Measurements from ENCODE around the gene BEND3.

Gene BEND3

DNA sequence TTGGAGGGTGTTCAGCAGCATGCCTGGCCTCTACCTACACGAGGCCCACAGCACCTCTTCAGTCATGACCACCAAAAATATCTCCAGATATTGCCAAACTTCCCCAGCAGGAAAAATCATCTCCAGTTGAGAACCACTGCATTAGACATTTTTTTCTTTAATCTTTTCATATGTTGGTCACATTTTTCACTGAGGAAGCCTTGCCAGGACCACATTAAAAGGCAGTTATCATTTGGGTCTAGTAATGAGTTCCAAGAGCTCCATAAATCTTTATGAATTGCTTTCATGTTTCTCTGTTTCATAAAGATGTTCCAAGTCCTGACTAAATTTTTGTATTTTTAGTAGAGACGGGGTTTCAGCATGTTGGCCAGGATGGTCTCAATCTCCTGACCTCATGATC, 58.5 kb downstream of the BEND3 start:
- no peaks in the 10 kb centered on the region for H3K79me2 ChIP-seq (ENCODE audit: low read length)
- no peak overlapping the region for H3K27ac ChIP-seq (ENCODE audit: low read length)
- H3K4me2 ChIP-seq (ENCODE audit: low read length): no peak overlapping the region
- no peak overlapping the region for H2AFZ ChIP-seq (ENCODE audit: low read depth, low read length)
- H3K4me1 ChIP-seq (ENCODE audit: low read length): no peaks in the 10 kb centered on the region
- no peaks in the 10 kb centered on the region for H3K9me3 ChIP-seq (ENCODE audit: insufficient read depth, low read length)
- H3K4me3 ChIP-seq (ENCODE audit: low read length): no peak overlapping the region
- no peaks in the 10 kb centered on the region for H3K36me3 ChIP-seq (replicated peaks; ENCODE audit: low read depth, low read length)
- no peak for TF ChIP-seq EZH2phosphoT487 (IDR thresholded peaks at IDR 0.05; ENCODE audit: low read depth)
- TF ChIP-seq CTCF (IDR thresholded peaks at IDR 0.05; ENCODE audit: low read depth, low read length): no peak
- no peaks in the 10 kb centered on the region for H4K20me1 ChIP-seq (ENCODE audit: insufficient read depth, low read length)
- H3K9ac ChIP-seq (ENCODE audit: low read length): no peak overlapping the region
- H3K27me3 ChIP-seq (ENCODE audit: low read depth, low read length): no peaks in the 10 kb centered on the region

DNA sequence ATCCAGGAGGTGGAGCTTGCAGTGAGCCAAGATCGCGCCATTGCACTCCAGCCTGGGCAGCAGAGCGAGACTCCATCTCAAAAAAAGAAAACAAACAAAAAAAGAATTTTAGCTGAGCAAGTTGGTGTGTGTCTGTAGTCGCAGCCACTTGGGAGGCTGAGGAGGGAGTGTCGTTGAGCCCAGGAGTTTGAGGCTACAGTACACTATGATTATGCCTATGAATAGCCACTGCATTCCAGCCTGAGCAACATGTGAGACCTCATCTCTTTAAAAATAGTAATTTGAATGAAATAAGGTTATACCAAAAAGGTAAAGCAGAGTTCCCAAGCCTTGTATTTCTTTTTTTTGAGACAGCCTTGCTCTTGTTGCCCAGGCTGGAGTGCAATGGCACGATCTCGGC, 67.5 kb downstream of the BEND3 start:
- Histone ChIP-seq H3K79me2 (ENCODE audit: low read length) (no peaks in the 10 kb centered on the region), H3K27me3 (ENCODE audit: low read depth, low read length) (no peaks in the 10 kb centered on the region), H4K20me1 (ENCODE audit: insufficient read depth, low read length) (no peaks in the 10 kb centered on the region), H3K27ac (ENCODE audit: low read length) (no peak overlapping the region), H3K9me3 (ENCODE audit: insufficient read depth, low read length) (no peaks in the 10 kb centered on the region), H3K4me1 (ENCODE audit: low read length) (peaks cover under 1% of the 10 kb centered on the region; the same call in 1 of the 2 replicates), H2AFZ (ENCODE audit: low read depth, low read length) (no peak overlapping the region), H3K9ac (ENCODE audit: low read length) (no peak overlapping the region), H3K36me3 (replicated peaks; ENCODE audit: low read depth, low read length) (no peaks in the 10 kb centered on the region), H3K4me2 (ENCODE audit: low read length) (no peak overlapping the region), H3K4me3 (ENCODE audit: low read length) (no peak overlapping the region)
- TF ChIP-seq CTCF (IDR thresholded peaks at IDR 0.05; ENCODE audit: low read depth, low read length): no peak
- no peak for TF ChIP-seq EZH2phosphoT487 (IDR thresholded peaks at IDR 0.05; ENCODE audit: low read depth)

DNA sequence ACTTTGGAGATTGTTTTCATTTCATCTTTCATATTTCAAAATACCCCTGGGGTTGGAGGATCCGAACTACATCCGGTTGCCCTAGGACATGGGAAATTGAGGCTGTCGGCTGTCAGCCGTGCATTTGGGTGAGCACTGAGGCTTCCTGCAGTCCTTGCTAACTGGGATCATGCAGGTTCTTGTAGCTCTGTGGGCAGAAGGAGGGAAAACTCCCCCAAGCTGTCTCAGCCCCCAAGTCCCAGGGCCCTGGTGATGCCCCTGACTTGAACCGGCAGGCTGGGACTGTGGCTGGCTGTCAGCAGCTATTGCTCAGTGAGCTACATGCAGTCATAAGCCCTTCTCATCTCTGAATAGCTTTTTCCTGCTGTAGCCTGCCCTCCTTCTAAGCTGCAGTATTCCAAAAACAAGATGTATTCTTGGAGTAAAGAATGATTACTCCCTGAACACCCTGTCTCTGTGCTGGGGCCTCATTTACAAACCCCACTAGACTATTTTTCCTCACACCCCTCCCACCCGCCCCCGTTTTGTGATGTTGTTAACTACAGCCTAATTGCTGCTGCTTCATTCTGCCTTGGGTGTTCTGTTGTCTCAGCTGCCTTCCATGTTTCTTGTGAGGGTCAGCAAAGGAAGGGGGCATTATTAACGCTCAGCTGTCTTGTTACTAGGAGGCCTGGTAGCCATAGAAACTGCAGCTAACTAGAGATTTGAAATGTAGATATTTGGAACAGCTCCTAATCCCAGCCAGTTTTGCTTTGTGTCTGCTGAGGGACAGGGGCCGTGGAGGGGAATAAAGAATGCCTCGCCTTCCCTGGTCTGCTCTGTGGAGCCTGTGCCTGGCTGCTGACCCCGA, 69.3 kb downstream of the BEND3 start:
- H2AFZ ChIP-seq (ENCODE audit: low read depth, low read length): no peak overlapping the region
- TF ChIP-seq EZH2phosphoT487 (IDR thresholded peaks at IDR 0.05; ENCODE audit: low read depth) (no peak), CTCF (IDR thresholded peaks at IDR 0.05; ENCODE audit: low read depth, low read length) (no peak)
- H3K27me3 ChIP-seq (ENCODE audit: low read depth, low read length): no peaks in the 10 kb centered on the region
- H3K79me2 ChIP-seq (ENCODE audit: low read length): no peaks in the 10 kb centered on the region
- H3K4me3 ChIP-seq (ENCODE audit: low read length): no peak overlapping the region
- no peaks in the 10 kb centered on the region for H3K9me3 ChIP-seq (ENCODE audit: insufficient read depth, low read length)
- no peaks in the 10 kb centered on the region for H4K20me1 ChIP-seq (ENCODE audit: insufficient read depth, low read length)
- H3K4me1 ChIP-seq (ENCODE audit: low read length): peaks cover 7% of the 10 kb centered on the region
- no peak overlapping the region for H3K9ac ChIP-seq (ENCODE audit: low read length)
- H3K36me3 ChIP-seq (replicated peaks; ENCODE audit: low read depth, low read length): no peaks in the 10 kb centered on the region
- H3K27ac ChIP-seq (ENCODE audit: low read length): no peak overlapping the region
- H3K4me2 ChIP-seq (ENCODE audit: low read length): no peak overlapping the region

DNA sequence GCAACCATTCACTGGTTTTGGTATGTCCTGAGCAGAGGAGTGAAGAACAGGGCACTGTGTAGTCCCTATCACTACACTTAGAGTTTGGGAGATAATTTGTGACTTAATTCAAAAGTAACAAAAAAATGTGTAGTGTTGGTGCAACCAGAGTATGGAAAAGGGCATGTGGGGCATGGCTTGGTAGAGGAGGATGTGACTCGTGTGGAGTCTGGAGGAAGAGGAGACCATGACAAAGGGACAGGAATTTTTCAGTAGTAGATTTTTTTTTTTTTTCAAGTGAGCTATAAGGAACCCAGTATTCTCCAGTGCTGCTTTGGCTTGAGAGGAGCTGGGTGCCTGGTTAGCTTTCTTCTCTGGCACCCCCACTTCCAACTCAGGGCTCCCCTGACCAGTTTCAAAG, 82.2 kb downstream of the BEND3 start:
- peaks cover 6% of the 10 kb centered on the region; the same call in 1 of the 2 replicates for H3K79me2 ChIP-seq (ENCODE audit: low read length)
- no peak overlapping the region for H2AFZ ChIP-seq (ENCODE audit: low read depth, low read length)

More for the DNA sequence above, 82.2 kb downstream of the BEND3 start:
- no peaks in the 10 kb centered on the region for H4K20me1 ChIP-seq (ENCODE audit: insufficient read depth, low read length)
- H3K4me2 ChIP-seq (ENCODE audit: low read length): no peak overlapping the region
- no peaks in the 10 kb centered on the region for H3K4me1 ChIP-seq (ENCODE audit: low read length)
- no peak for TF ChIP-seq CTCF (IDR thresholded peaks at IDR 0.05; ENCODE audit: low read depth, low read length)
- no peak for TF ChIP-seq EZH2phosphoT487 (IDR thresholded peaks at IDR 0.05; ENCODE audit: low read depth)
- no peaks in the 10 kb centered on the region for H3K9me3 ChIP-seq (ENCODE audit: insufficient read depth, low read length)
- no peak overlapping the region for H3K9ac ChIP-seq (ENCODE audit: low read length)
- H3K27me3 ChIP-seq (ENCODE audit: low read depth, low read length): no peaks in the 10 kb centered on the region
- H3K27ac ChIP-seq (ENCODE audit: low read length): no peak overlapping the region
- no peak overlapping the region for H3K4me3 ChIP-seq (ENCODE audit: low read length)
- H3K36me3 ChIP-seq (replicated peaks; ENCODE audit: low read depth, low read length): no peaks in the 10 kb centered on the region
